Spinal cord (tissue), 10 donors: ENCODE measurements around the gene DDX31. TPM values are rescaled to one million over a fixed set of nuclear protein-coding genes. Genes with fewer than 3 reads are reported as not detected.

Source experiments
- DNase-seq, 6 donors: peaks; one replicate each; pipeline versions ENCODE4 v3.0.0 to v3.0.0-alpha.2; 2013 to 2015; ENCODE audit warnings: low spot score in 6 of 6, low read depth in 4 of 6
- H3K27ac ChIP-seq: one replicate; pipeline ENCODE4 v1.5.1; 2013; ENCODE audit warnings: low read depth, low read length, control low read depth
- H3K27me3 ChIP-seq: one replicate; pipeline ENCODE4 v1.6.1; 2013; ENCODE audit warnings: low read length; ENCODE audit not compliant: control insufficient read depth, insufficient read depth
- H3K36me3 ChIP-seq: one replicate; pipeline ENCODE4 v1.6.1; 2013; ENCODE audit warnings: low read length; ENCODE audit not compliant: control insufficient read depth, insufficient read depth
- H3K4me1 ChIP-seq: one replicate; pipeline ENCODE4 v1.6.1; 2013; ENCODE audit warnings: low read length; ENCODE audit not compliant: control insufficient read depth, insufficient read depth
- H3K4me3 ChIP-seq: one replicate; pipeline ENCODE4 v1.5.1; 2013; ENCODE audit warnings: low read depth, low read length, control low read depth
- H3K9me3 ChIP-seq: one replicate; pipeline ENCODE4 v1.6.1; 2013; ENCODE audit warnings: low read length; ENCODE audit not compliant: control insufficient read depth, insufficient read depth
- WGBS: methylation state at CpG from one replicate; pipeline ENCODE4 v1.1.5; 2013; ENCODE audit warnings: missing lambda C conversion rate; ENCODE audit not compliant: insufficient coverage; 5-methylcytosine and 5-hydroxymethylcytosine counted together
- polyA plus RNA-seq, 2 donors: library from polyadenylated mRNA; unstranded; fragments of 120-200 nt; gene quantifications; one replicate each; pipeline ENCODE4 v1.2.1, GENCODE V29; 2013; ENCODE audit not compliant: insufficient read length in 2 of 2
- total RNA-seq, 2 donors: library from RNA; depleted of rRNA in 1 of 2; stranded (reverse); fragments of 120-200 nt in 1 of 2; fragments of >200 nt in 1 of 2; gene quantifications; one replicate each; pipeline versions ENCODE4 v1.2.3 to v1.2.4, GENCODE V29; 2013 to 2014
- donor health status: healthy.

DDX31 gene
- total and polyA plus RNA-seq, 4 donors: 10.5 to 17.5 (median 12.4) TPM

- Histone ChIP-seq H3K4me3 (no peak overlapping the region), H3K27ac (no peak overlapping the region), H3K4me1 (no peaks in the 10 kb centered on the region), H3K36me3 (peaks cover 38% of the 10 kb centered on the region), H3K27me3 (no peaks in the 10 kb centered on the region), H3K9me3 (no peaks in the 10 kb centered on the region)
- no peak for DNase-seq
- no CpG with 5 or more reads among the region's 3 CpGs for WGBS
Observed at GRCh38 chr9:132679946-132680625, 10.3 kb upstream of the DDX31 start.

GRCh38 chr9:132677976-132678375, 8.2 kb upstream of the DDX31 start:
- H3K27ac ChIP-seq: no peak overlapping the region
- H3K36me3 ChIP-seq: peaks cover 29% of the 10 kb centered on the region
- no peak for DNase-seq
- H3K27me3 ChIP-seq: no peaks in the 10 kb centered on the region
- H3K4me1 ChIP-seq: peaks cover 1% of the 10 kb centered on the region
- no peaks in the 10 kb centered on the region for H3K9me3 ChIP-seq
- 91% methylated on average over 8 of the region's 8 CpGs for WGBS
- no peak overlapping the region for H3K4me3 ChIP-seq

- peaks cover 19% of the 10 kb centered on the region for H3K36me3 ChIP-seq
- peaks cover 14% of the 10 kb centered on the region for H3K4me1 ChIP-seq
- no peaks in the 10 kb centered on the region for H3K27me3 ChIP-seq
- WGBS: 100% methylated on average over 2 of the region's 4 CpGs
- H3K4me3 ChIP-seq: no peak overlapping the region
- no peak overlapping the region for H3K27ac ChIP-seq
- no peaks in the 10 kb centered on the region for H3K9me3 ChIP-seq
- DNase-seq: no peak
Observed at GRCh38 chr9:132674485-132674884, 4.7 kb upstream of the DDX31 start.

GRCh38 chr9:132673355-132673754, 3.6 kb upstream of the DDX31 start:
- no peaks in the 10 kb centered on the region for H3K27me3 ChIP-seq
- H3K4me1 ChIP-seq: peaks cover 16% of the 10 kb centered on the region
- no peak overlapping the region for H3K4me3 ChIP-seq
- WGBS: 10% methylated on average over 3 of the region's 6 CpGs
- H3K27ac ChIP-seq: no peak overlapping the region
- no peaks in the 10 kb centered on the region for H3K9me3 ChIP-seq
- peaks cover 8% of the 10 kb centered on the region for H3K36me3 ChIP-seq
- DNase-seq: peak in 2 of 6 donors; percentile 8 to 34

GRCh38 chr9:132672413-132672690, 2.6 kb upstream of the DDX31 start:
- Histone ChIP-seq H3K4me3 (no peak overlapping the region), H3K27me3 (no peaks in the 10 kb centered on the region), H3K4me1 (peaks cover 16% of the 10 kb centered on the region), H3K36me3 (peaks cover 3% of the 10 kb centered on the region), H3K9me3 (no peaks in the 10 kb centered on the region), H3K27ac (no peak overlapping the region)
- WGBS: 84% methylated on average over 3 of the region's 5 CpGs
- no peak for DNase-seq

GRCh38 chr9:132671620-132672412, 2.0 kb upstream of the DDX31 start:
- WGBS: 88% methylated on average over 2 of the region's 6 CpGs
- H3K4me1 ChIP-seq: peaks cover 16% of the 10 kb centered on the region
- H3K36me3 ChIP-seq: peaks cover 3% of the 10 kb centered on the region
- no peak overlapping the region for H3K27ac ChIP-seq
- no peaks in the 10 kb centered on the region for H3K9me3 ChIP-seq
- H3K27me3 ChIP-seq: no peaks in the 10 kb centered on the region
- peak overlapping the region; percentile 99 for H3K4me3 ChIP-seq
- no peak for DNase-seq

GRCh38 chr9:132670457-132671391, 941 bp upstream of the DDX31 start, which contains the start of gene GTF3C4:
Gene GTF3C4, plus strand, starts transcription at chr9:132670464. Its CDS starts 135 bp downstream, at chr9:132670599.
- DNase-seq: peak in 2 of 6 donors; percentile 24 to 27
- WGBS: 0% methylated on average over 80 of the region's 82 CpGs
- Histone ChIP-seq H3K27me3 (no peaks in the 10 kb centered on the region), H3K9me3 (no peaks in the 10 kb centered on the region), H3K4me3 (peak within 1 kb of the TSS; percentile 99), H3K27ac (peak within 1 kb of the TSS; percentile 99), H3K36me3 (peaks cover 3% of the 10 kb centered on the region), H3K4me1 (peaks cover 16% of the 10 kb centered on the region)

- H3K9me3 ChIP-seq: no peaks in the 10 kb centered on the region
- H3K4me3 ChIP-seq: peak overlapping the region; percentile 99
- peaks cover 16% of the 10 kb centered on the region for H3K4me1 ChIP-seq
- under 1% methylated on average over 13 of the region's 13 CpGs for WGBS
- H3K27me3 ChIP-seq: no peaks in the 10 kb centered on the region
- peak overlapping the region; percentile 99 for H3K27ac ChIP-seq
- peaks cover 3% of the 10 kb centered on the region for H3K36me3 ChIP-seq
- no peak for DNase-seq
Observed at GRCh38 chr9:132669319-132669697, 475 bp downstream of the DDX31 start.

- Histone ChIP-seq H3K36me3 (peaks cover 16% of the 10 kb centered on the region), H3K9me3 (no peaks in the 10 kb centered on the region), H3K27me3 (no peaks in the 10 kb centered on the region), H3K4me1 (no peaks in the 10 kb centered on the region), H3K4me3 (no peak overlapping the region), H3K27ac (no peak overlapping the region)
- 83% methylated on average over 2 of the region's 2 CpGs for WGBS
- DNase-seq: no peak
Observed at GRCh38 chr9:132663851-132664250, 5.9 kb downstream of the DDX31 start.
